Esophagus muscularis mucosa (tissue), 4 donors: ENCODE data around the gene MIOX. TPM values are rescaled to one million over a fixed set of nuclear protein-coding genes. Genes with fewer than 3 reads are reported as not detected.

Source experiments
- DNase-seq: peaks from one replicate; pipeline ENCODE4 v3.0.0-alpha.2; 2017; ENCODE audit errors: extremely low spot score
- H3K27ac ChIP-seq, 4 donors: fragments of 200-600 bp; sonication (generic); replicated peaks in 1 of 4; 1 replicate in 3 of 4; 2 replicates in 1 of 4; pipeline ENCODE4 v1.5.1; 2016 to 2019; ENCODE audit warnings: mild to moderate bottlenecking in 1 of 4
- H3K27me3 ChIP-seq, 4 donors: fragments of 200-600 bp; sonication (generic); one replicate each; pipeline versions ENCODE4 v1.5.1 to v1.6.0; 2016 to 2019
- H3K36me3 ChIP-seq, 4 donors: fragments of 200-600 bp; sonication (generic); one replicate each; pipeline ENCODE4 v1.5.1; 2016 to 2019
- H3K4me1 ChIP-seq, 4 donors: fragments of 200-600 bp; sonication (generic); one replicate each; pipeline ENCODE4 v1.5.1; 2016 to 2019
- H3K4me3 ChIP-seq, 4 donors: fragments of 200-600 bp; sonication (generic); 1 replicate in 2 of 4; 2 replicates in 2 of 4; pipeline ENCODE4 v1.5.1; 2016 to 2019; ENCODE audit warnings: mild to moderate bottlenecking in 4 of 4, moderate library complexity in 1 of 4
- H3K9me3 ChIP-seq, 4 donors: fragments of 200-600 bp; sonication (generic); 1 replicate in 3 of 4; 2 replicates in 1 of 4; pipeline ENCODE4 v1.5.1; 2016 to 2019
- CTCF ChIP-seq, 3 experiments: fragments of 200-600 bp in 2 of 3; fragments of 450-650 bp in 1 of 3; sonication (generic) in 2 of 3; IDR thresholded peaks; one replicate each; pipeline ENCODE4 v1.5.1; 2017 to 2019; ENCODE audit warnings: antibody characterized with exemption in 3 of 3, mild to moderate bottlenecking in 2 of 3, moderate library complexity in 1 of 3
- EP300 ChIP-seq: sonication (generic); formaldehyde crosslinking; IDR thresholded peaks from one replicate; pipeline ENCODE4 v1.6.1; 2017; ENCODE audit warnings: antibody characterized with exemption
- POLR2A ChIP-seq: fragments of 450-650 bp; IDR thresholded peaks from one replicate; pipeline ENCODE4 v1.6.1; 2017; ENCODE audit warnings: antibody characterized with exemption, moderate library complexity, mild to moderate bottlenecking, low read depth
- POLR2AphosphoS5 ChIP-seq, 2 donors: sonication (generic); formaldehyde crosslinking; IDR thresholded peaks; one replicate each; pipeline ENCODE4 v1.6.1; 2017; ENCODE audit warnings: antibody characterized with exemption in 2 of 2
- WGBS: methylation state at CpG from one replicate; pipeline ENCODE4 v1.1.5; 2018; 5-methylcytosine and 5-hydroxymethylcytosine counted together
- intact Hi-C: fragments of 100-400 bp; cut with DNase I; formaldehyde crosslinking; loops from one replicate; pipeline ENCODE4 v1.15.1; 2023
- total RNA-seq, 4 donors: library from RNA; depleted of rRNA; stranded (reverse); fragments of >200 nt; gene quantifications; one replicate each; pipeline versions ENCODE4 v1.1.0 to v1.2.1, GENCODE V29; 2016

The MIOX gene
- total RNA-seq, 4 donors from 2014 or later = not detected

- no peak overlapping the region for H3K4me3 ChIP-seq
- TF ChIP-seq EP300 = no peak
- no peak for TF ChIP-seq POLR2AphosphoS5 (IDR thresholded peaks at IDR 0.05)
- TF ChIP-seq POLR2A = no peak
- no peak for TF ChIP-seq CTCF (IDR thresholded peaks at IDR 0.05)
- no peak overlapping the region for H3K27ac ChIP-seq
- H3K4me1 ChIP-seq = peaks cover 8 to 25% (median 16%) of the 10 kb centered on the region in 4 donors
- DNase-seq = no peak
- intact Hi-C loops = no loop called here
- peaks cover 30 to 81% (median 73%) of the 10 kb centered on the region in 4 donors for H3K36me3 ChIP-seq
- whole genome bisulfite sequencing = 91% methylated on average over 14 of the region's 54 CpGs
- no peaks in the 10 kb centered on the region for H3K9me3 ChIP-seq
- H3K27me3 ChIP-seq = no peaks in the 10 kb centered on the region
These were observed 39.7 kb upstream of the MIOX start for GRCh38 chr22:50446708-50447575.

- peaks cover 8 to 25% (median 16%) of the 10 kb centered on the region in 4 donors for H3K4me1 ChIP-seq
- intact Hi-C loops = no loop called here
- H3K9me3 ChIP-seq = no peaks in the 10 kb centered on the region
- H3K4me3 ChIP-seq = no peak overlapping the region
- H3K27me3 ChIP-seq = no peaks in the 10 kb centered on the region
- no peak overlapping the region for H3K27ac ChIP-seq
- TF ChIP-seq POLR2AphosphoS5 (IDR thresholded peaks at IDR 0.05) = no peak
- TF ChIP-seq CTCF (IDR thresholded peaks at IDR 0.05) = no peak
- no peak for TF ChIP-seq POLR2A
- no peak for TF ChIP-seq EP300
- 80% methylated on average over 17 of the region's 27 CpGs for WGBS
- DNase-seq = no peak
- H3K36me3 ChIP-seq = peaks cover 30 to 79% (median 71%) of the 10 kb centered on the region in 4 donors
These were observed 38.8 kb upstream of the MIOX start for GRCh38 chr22:50447576-50448551.

- 88% methylated on average over 5 of the region's 5 CpGs for WGBS
- Histone ChIP-seq H3K27ac (no peak overlapping the region), H3K4me3 (no peak overlapping the region), H3K4me1 (no peaks in the 10 kb centered on the region), H3K27me3 (no peaks in the 10 kb centered on the region), H3K36me3 (peaks cover 47 to 91% (median 74%) of the 10 kb centered on the region in 4 donors), H3K9me3 (no peaks in the 10 kb centered on the region)
- no peak for DNase-seq
- intact Hi-C loops = no loop called here
- TF ChIP-seq POLR2A (no peak), POLR2AphosphoS5 (IDR thresholded peaks at IDR 0.05) (no peak), CTCF (IDR thresholded peaks at IDR 0.05) (no peak), EP300 (no peak)
These were observed 34.0 kb upstream of the MIOX start for GRCh38 chr22:50452649-50453048.

GRCh38 chr22:50454556-50455075 is 32.0 kb upstream of the MIOX start:
- no peak for DNase-seq
- H3K27ac ChIP-seq = no peak overlapping the region
- no peaks in the 10 kb centered on the region for H3K9me3 ChIP-seq
- no peaks in the 10 kb centered on the region for H3K27me3 ChIP-seq
- 93% methylated on average over 24 of the region's 27 CpGs for WGBS
- H3K36me3 ChIP-seq = peaks cover 56 to 91% (median 74%) of the 10 kb centered on the region in 4 donors
- no peak for TF ChIP-seq POLR2A
- intact Hi-C loops = no loop called here
- no peak overlapping the region for H3K4me3 ChIP-seq
- H3K4me1 ChIP-seq = no peaks in the 10 kb centered on the region

- Histone ChIP-seq H3K4me3 (no peak overlapping the region), H3K27me3 (no peaks in the 10 kb centered on the region), H3K4me1 (no peaks in the 10 kb centered on the region), H3K9me3 (no peaks in the 10 kb centered on the region), H3K36me3 (peaks cover 61 to 91% (median 75%) of the 10 kb centered on the region in 4 donors), H3K27ac (no peak overlapping the region)
- 93% methylated on average over 15 of the region's 18 CpGs for WGBS
- intact Hi-C loops = no loop called here
- no peak for DNase-seq
- no peak for TF ChIP-seq EP300
- TF ChIP-seq POLR2AphosphoS5 (IDR thresholded peaks at IDR 0.05) = no peak
- TF ChIP-seq CTCF (IDR thresholded peaks at IDR 0.05) = no peak
- no peak for TF ChIP-seq POLR2A
These were observed 31.5 kb upstream of the MIOX start for GRCh38 chr22:50455201-50455600.
